ENCODE data around the gene ODC1. TPM values are rescaled to one million over a fixed set of nuclear protein-coding genes. Genes with fewer than 3 reads are reported as not detected.
"Not testable (repeated sequence)": the region's sequence is repeated elsewhere in the genome, so short reads cannot be mapped to it uniquely, and the experiment has no call there.

Gene ODC1
- total RNA-seq, 1 donor from 2014 or later = 103 TPM

- DNase-seq (ENCODE audit: extremely low read depth, low read depth, low spot score) = no peak
These were observed 30.8 kb upstream of the ODC1 start for GRCh38 chr2:10478916-10479315.

DNA sequence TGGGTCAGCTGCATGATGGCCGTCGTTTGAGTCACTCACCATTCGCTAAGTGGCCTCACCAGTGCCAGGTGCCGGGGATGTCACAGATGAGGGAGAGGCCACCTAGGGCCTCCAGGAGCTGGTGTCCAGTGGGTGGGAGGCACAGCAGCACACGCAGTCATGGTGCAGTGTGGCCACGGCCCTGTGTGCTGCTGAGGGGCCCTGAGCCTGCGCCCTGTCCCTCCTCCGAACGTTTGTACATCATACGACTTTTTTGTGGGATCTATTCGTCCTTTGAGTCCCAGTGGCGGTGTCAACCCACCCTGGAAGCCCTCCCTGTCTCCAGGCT is 30.1 kb upstream of the ODC1 start:
- DNase-seq (ENCODE audit: extremely low read depth, low read depth, low spot score) = no peak

- no peak for DNase-seq (ENCODE audit: extremely low read depth, low read depth, low spot score)
These were observed 29.5 kb upstream of the ODC1 start for GRCh38 chr2:10477443-10478297.

GRCh38 chr2:10476723-10477442 is 28.8 kb upstream of the ODC1 start:
- DNase-seq (ENCODE audit: extremely low read depth, low read depth, low spot score) = no peak

DNA sequence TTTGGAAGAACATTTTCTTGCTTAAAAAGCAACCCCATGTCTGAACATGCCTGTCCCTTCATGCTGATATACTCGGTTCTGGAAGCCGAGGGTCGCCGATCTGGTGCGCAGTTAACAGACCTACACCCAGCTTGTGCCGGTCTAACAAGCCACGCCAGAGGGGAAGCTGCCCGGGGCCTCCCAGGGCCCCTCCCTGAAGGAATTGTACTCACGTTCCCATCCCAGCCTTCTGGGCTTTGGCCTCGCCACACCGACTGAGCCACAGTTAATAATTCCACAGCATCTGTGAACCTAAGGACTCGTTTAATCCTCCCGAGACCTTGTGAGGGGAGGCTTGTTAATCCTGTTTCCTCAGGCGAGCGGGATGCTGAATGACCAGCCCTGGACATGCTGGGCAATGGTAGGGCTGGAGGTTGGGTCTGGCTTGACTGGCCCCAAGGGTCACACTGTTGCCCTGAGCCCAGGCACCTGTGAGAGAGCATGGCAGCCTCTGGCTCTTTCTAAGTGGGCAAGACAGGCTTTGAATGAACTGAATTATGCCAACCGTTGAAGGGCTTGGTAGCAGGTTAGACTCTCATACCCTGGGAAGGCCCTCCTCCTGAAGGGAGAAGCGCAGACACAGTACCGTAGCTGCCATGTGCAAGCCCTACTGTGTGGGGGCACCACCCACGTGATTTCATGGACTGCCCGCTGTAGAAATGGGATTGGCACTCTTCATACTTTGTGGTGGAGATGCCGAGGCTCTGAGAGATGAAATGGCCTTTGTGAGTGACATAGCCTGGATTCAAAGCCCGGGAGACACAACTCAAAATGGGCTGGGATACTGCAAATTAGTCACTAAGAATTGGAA is 27.9 kb upstream of the ODC1 start:
- DNase-seq (ENCODE audit: extremely low read depth, low read depth, low spot score) = no peak

- DNase-seq (ENCODE audit: extremely low read depth, low read depth, low spot score) = no peak
These were observed 27.1 kb upstream of the ODC1 start for GRCh38 chr2:10475221-10475722.

GRCh38 chr2:10473121-10473756 is 25.1 kb upstream of the ODC1 start:
- DNase-seq (ENCODE audit: extremely low read depth, low read depth, low spot score) = no peak

- DNase-seq (ENCODE audit: extremely low read depth, low read depth, low spot score) = no peak
These were observed 23.8 kb upstream of the ODC1 start for GRCh38 chr2:10471955-10472354.

DNA sequence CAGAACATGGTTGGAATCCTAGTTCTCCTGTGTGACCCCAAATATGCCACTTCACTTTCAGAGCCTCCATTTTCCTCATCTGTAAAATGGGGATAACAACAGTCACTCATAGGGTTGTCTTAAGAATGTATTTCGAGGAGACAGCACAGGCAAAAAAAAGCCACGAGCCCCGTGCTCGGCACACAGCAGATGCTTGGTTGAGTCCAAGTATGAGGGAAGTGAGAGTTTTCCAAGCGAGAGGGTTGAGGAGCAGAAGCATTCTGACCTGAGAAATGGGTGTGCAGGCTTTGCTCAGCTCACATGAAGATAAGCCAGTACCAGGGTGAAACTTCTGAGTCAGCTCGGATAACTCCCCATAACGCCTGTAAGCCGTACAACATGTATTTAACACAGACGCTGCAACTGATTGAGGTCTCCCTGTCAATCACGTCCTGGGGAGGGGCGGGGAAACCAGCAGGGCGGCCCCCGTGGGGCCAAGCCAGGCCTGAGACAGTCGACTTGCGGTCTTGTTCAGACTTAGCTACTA is 23.0 kb upstream of the ODC1 start:
- DNase-seq (ENCODE audit: extremely low read depth, low read depth, low spot score) = no peak

DNA sequence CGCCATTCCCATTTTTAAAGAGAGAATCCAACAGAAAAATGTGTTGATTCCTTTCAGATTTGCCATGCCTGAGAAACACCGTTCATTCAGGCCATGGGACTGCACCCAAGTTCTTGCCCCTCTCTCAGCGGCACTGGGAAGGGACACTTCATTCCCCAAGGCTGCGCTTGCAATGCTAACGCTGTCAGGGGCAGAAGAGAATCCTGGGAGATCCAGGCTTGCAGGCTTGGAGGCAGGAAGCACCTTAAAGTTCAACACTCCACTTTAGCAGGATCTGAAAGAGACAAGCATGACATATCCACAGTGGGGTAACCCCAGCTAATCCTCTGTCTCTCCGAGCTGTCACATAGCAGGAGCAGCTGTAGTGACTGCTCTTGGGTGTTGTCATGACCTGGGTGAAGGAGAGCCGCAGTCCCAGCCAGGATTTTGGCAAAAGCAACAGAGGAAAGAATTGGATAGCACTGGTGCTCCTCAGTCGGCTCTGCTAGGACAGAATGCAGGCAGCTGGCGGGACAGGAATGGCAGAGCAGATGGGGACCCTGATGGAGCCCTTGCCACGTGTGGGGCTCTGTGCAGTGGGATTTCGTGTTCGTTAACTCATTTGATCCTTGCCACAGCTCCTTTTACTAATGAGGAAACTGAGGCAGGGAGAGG is 22.0 kb upstream of the ODC1 start:
- no peak for DNase-seq (ENCODE audit: extremely low read depth, low read depth, low spot score)

DNA sequence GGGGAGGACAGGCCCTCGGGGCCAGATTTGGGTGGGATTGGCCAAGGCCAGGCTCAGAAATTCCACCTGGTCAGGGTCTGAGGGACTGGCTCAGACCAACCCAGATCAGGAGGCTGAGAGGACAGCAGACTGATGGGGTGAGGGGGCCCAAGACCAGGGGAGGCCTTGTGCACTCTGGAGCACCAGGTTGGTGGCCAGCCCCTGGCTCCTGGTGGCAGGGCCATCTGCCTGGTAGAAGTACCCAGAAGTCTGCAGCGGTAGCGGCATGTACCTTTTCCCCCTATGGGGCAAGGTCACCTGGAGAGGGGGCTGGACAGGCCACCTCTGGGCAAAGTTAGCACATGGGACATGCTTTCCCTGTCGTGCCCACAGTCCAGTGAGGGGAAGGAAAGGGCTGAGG is 21.2 kb upstream of the ODC1 start:
- no peak for DNase-seq (ENCODE audit: extremely low read depth, low read depth, low spot score)

DNA sequence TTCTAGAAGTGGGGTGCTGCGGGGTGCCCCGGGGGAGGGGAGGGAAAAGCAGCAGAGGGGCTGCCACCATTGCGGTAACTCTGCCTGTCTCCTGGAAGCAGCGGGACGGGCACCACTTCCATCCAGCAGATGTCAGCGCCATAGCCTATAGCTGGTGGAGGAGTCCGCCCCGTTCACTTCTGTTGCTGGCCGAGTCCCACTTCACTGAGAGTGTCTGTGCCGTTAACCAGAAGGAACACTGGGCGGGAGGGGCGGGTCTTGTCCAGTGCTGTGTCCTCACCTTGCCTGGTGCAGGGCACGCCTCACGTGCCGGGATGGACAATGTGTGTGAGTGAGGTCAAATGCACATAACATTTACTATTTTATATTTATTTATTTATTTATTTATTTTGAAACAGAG is 19.3 kb upstream of the ODC1 start:
- DNase-seq (ENCODE audit: extremely low read depth, low read depth, low spot score) = no peak

- DNase-seq (ENCODE audit: extremely low read depth, low read depth, low spot score) = no peak
These were observed 18.7 kb upstream of the ODC1 start for GRCh38 chr2:10466801-10467200.

DNA sequence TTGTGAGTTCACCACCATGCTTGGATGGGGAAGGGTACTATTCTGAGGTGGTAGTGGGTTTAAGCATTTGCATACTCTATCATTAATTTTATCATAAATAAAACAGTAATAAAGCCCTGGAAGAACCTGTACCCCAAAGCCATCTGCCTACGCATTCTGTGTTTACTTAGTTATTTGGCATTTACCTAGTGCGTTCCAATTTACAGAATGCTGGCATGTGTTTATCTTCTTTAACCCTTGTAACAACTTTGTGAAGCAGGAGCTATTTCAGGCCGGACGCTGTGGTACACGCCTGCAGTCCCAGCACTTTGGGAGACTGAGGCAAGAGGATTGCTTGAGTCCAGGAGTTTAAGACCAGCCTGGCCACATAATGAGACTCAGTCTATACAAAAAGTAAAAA is 17.8 kb upstream of the ODC1 start:
- DNase-seq (ENCODE audit: extremely low read depth, low read depth, low spot score) = no peak

DNA sequence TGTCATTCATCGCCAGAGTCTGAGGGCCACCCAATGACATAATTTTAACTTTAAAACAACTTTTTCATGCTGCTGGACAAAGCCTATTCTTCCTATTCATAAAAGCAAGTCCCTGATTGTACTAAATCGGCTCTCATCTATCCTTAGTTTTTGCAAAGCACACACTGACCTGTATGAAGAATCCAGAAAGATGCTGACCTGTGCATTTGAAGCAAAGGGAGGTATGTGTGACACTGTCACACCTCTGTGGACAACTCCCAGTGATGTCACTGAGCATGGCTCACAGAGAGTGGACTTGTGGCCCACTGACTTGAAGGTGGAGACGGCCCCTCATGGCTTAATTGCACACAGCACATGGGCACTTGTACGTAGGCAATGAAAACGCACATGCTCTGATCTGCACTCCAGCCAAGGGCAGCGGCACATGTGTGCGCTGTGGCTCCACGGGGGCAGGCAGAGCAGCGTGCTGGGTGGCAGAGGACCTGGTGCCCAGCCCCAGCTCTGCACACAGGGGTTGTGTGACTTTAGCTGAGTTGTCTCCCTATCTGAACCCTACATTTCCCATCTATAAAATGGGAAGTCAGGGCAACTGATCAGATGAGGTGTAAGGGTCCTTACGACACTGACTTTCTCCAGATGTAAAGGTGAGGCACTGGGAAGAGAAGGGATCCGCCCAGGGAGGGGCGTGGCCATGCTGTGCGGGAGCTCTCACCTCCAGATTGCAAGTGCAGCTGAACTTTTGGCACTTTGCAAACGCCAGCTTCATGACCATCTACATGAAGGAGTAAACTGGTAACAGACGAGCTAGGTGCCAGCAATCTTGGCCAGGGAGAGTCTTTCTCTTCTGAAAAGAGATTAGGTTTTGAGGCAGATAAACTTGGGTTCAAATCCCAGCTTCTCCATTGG is 14.3 kb upstream of the ODC1 start:
- DNase-seq (ENCODE audit: extremely low read depth, low read depth, low spot score) = no peak

GRCh38 chr2:10460366-10460796 is 12.3 kb upstream of the ODC1 start:
- DNase-seq (ENCODE audit: extremely low read depth, low read depth, low spot score) = no peak

DNA sequence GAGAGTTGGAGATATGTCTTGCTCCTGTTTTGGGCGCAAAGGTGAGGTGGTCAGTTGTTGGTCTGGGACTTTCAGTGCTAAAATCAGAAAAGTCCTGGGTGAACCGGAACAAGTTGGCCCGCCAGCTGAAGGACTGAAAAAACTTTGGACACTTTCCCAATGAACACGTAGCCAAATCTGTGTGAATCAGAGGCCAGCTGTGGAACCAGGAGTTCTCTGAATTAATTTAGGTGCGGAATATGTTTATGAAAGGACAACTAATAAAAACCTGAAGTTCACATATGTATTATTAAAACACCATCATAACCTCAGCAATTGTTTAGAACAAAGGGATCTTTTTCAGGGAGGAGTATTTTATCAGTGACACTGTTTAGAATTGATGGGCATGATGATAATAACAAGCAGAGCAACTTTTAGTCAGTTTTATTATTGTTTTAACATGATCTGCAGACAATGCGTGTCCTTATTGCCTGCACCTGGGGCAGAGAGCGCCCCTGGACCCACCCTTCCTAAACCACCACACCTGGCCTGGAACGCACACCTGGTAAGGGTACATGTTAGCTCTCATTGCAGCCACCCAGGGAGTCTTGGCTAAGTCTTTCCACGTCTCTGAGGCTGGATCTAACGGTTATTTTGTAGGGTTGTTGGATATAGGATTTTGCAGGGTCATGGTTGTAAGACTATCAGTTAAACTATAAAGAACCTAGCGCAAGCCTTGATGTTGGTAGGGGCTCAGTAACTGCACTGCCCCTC is 9.9 kb upstream of the ODC1 start:
- DNase-seq (ENCODE audit: extremely low read depth, low read depth, low spot score) = no peak

DNA sequence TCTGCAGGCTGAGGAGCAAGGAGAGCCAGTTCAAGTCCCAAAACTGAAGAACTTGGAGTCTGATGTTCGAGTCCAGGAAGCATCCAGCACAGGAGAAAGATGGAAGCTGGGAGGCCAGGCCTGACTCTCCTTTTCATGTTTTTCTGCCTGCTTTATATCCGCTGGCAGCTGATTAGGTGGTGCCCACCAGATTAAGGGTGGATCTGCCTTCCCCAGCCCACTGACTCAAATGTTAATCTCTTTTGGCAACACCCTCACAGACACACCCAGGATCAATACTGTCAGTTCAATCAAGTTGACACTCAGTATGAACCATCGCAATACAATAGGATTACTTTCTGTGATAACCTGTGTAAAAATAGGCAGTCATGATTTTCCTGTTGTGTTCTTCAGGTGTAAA is 9.1 kb upstream of the ODC1 start:
- not testable (repeated sequence) for DNase-seq (ENCODE audit: extremely low read depth, low read depth, low spot score)

Data from glomerular endothelial cell (primary cell).